SK-N-SH treated with all-trans-retinoic acid at 6 μM for 48 hours (cell line): Measurements from ENCODE around the gene USF2.

Experiments
- ATAC-seq: fragments of 200-7000 bp; cut with Tn5 transposase; 3 replicates; pipeline ENCODE4 v1.9.1; 2020; ENCODE audit warnings: mild to moderate bottlenecking, moderate library complexity
- ARNTL ChIP-seq: fragments of 450-650 bp; formaldehyde crosslinking; IDR thresholded peaks from 2 replicates; pipeline ENCODE4 v1.5.0; 2020; ENCODE audit warnings: low read depth, mild to moderate bottlenecking, moderate library complexity, borderline replicate concordance
- BACH2 ChIP-seq: fragments of 250-450 bp; sonication (Bioruptor Pico); IDR thresholded peaks from 2 replicates; pipeline ENCODE4 v1.9.0; 2021; ENCODE audit warnings: mild to moderate bottlenecking, borderline replicate concordance
- CSDC2 ChIP-seq: fragments of 250-450 bp; sonication (Bioruptor Pico); IDR thresholded peaks from 2 replicates; pipeline ENCODE4 v1.5.0; 2020; ENCODE audit warnings: mild to moderate bottlenecking, moderate library complexity
- CSRNP3 ChIP-seq: fragments of 250-450 bp; sonication (Bioruptor Pico); IDR thresholded peaks from 2 replicates; pipeline ENCODE4 v1.5.1; 2021; ENCODE audit warnings: mild to moderate bottlenecking, moderate library complexity
- ESRRG ChIP-seq: fragments of 250-450 bp; sonication (Bioruptor Pico); IDR thresholded peaks from 2 replicates; pipeline ENCODE4 v1.6.1; 2021; ENCODE audit warnings: mild to moderate bottlenecking
- GLIS3 ChIP-seq: fragments of 250-450 bp; sonication (Bioruptor Pico); IDR thresholded peaks from 2 replicates; pipeline ENCODE4 v1.5.0; 2020; ENCODE audit warnings: mild to moderate bottlenecking, moderate library complexity
- ISL1 ChIP-seq: fragments of 250-450 bp; sonication (Bioruptor Pico); IDR thresholded peaks from 2 replicates; pipeline ENCODE4 v2.1.2; 2022; ENCODE audit warnings: mild to moderate bottlenecking, moderate library complexity
- OSR1 ChIP-seq: fragments of 250-450 bp; sonication (Bioruptor Pico); IDR thresholded peaks from 2 replicates; pipeline ENCODE4 v1.8.0; 2022; ENCODE audit warnings: moderate library complexity, mild to moderate bottlenecking, inconsistent platforms
- PATZ1 ChIP-seq: fragments of 250-450 bp; sonication (Bioruptor Pico); IDR thresholded peaks from 2 replicates; pipeline ENCODE4 v1.8.0; 2020; ENCODE audit warnings: mild to moderate bottlenecking, moderate library complexity, borderline replicate concordance
- PPARA ChIP-seq: fragments of 250-450 bp; sonication (Bioruptor Pico); IDR thresholded peaks from 2 replicates; pipeline ENCODE4 v1.5.0; 2020; ENCODE audit warnings: mild to moderate bottlenecking, borderline replicate concordance
- SNAI2 ChIP-seq: fragments of 250-450 bp; sonication (Bioruptor Pico); IDR thresholded peaks from 2 replicates; pipeline ENCODE4 v1.5.0; 2020; ENCODE audit warnings: mild to moderate bottlenecking, moderate library complexity
- TCF4 ChIP-seq: fragments of 250-450 bp; sonication (Bioruptor Pico); IDR thresholded peaks from 2 replicates; pipeline ENCODE4 v1.8.0; 2021; ENCODE audit warnings: mild to moderate bottlenecking, moderate library complexity, borderline replicate concordance
- TOX ChIP-seq: fragments of 250-450 bp; sonication (Bioruptor Pico); IDR thresholded peaks from 2 replicates; pipeline ENCODE4 v1.8.0; 2021; ENCODE audit warnings: mild to moderate bottlenecking, moderate library complexity, borderline replicate concordance
- TSHZ2 ChIP-seq: fragments of 250-450 bp; sonication (Bioruptor Pico); IDR thresholded peaks from 2 replicates; pipeline ENCODE4 v1.5.0; 2020; ENCODE audit warnings: mild to moderate bottlenecking, moderate library complexity
- ZC3H10 ChIP-seq: fragments of 250-450 bp; sonication (Bioruptor Pico); IDR thresholded peaks from 2 replicates; pipeline ENCODE4 v1.5.1; 2021; ENCODE audit warnings: mild to moderate bottlenecking, moderate library complexity
- ZFP3 ChIP-seq: fragments of 250-450 bp; sonication (Bioruptor Pico); IDR thresholded peaks from 2 replicates; pipeline ENCODE4 v1.5.0; 2020; ENCODE audit warnings: mild to moderate bottlenecking, moderate library complexity
- ZNF565 ChIP-seq: fragments of 450-650 bp; formaldehyde crosslinking; conservative IDR thresholded peaks from 2 replicates; pipeline ENCODE4 v1.5.0; 2020; ENCODE audit warnings: low read depth, mild to moderate bottlenecking, moderate library complexity
- ZNF70 ChIP-seq: fragments of 450-650 bp; formaldehyde crosslinking; IDR thresholded peaks from 2 replicates; pipeline ENCODE4 v1.5.0; 2020; ENCODE audit warnings: mild to moderate bottlenecking, moderate library complexity
- ZNF8 ChIP-seq: fragments of 450-650 bp; formaldehyde crosslinking; IDR thresholded peaks from 2 replicates; pipeline ENCODE4 v1.5.0; 2020; ENCODE audit warnings: mild to moderate bottlenecking, moderate library complexity

USF2 gene

GRCh38 chr19:35272954-35273649 is 4.3 kb downstream of the USF2 start:
- ATAC-seq: no peak
- TF ChIP-seq CSRNP3 (no peak), ISL1 (CRISPR knock-in tag) (no peak), BACH2 (CRISPR knock-in tag) (no peak), ZNF565 (CRISPR knock-in tag) (no peak), ESRRG (CRISPR knock-in tag) (no peak)

- TF ChIP-seq TSHZ2 (CRISPR knock-in tag): no peak
- TF ChIP-seq ZFP3: no peak
- TF ChIP-seq PPARA (CRISPR knock-in tag): no peak
- TF ChIP-seq ARNTL (CRISPR knock-in tag): no peak
- no peak for TF ChIP-seq ISL1 (CRISPR knock-in tag)
- TF ChIP-seq ZNF8 (CRISPR knock-in tag): no peak
- no peak for TF ChIP-seq TOX (CRISPR knock-in tag)
- TF ChIP-seq ZC3H10: no peak
- TF ChIP-seq TCF4 (CRISPR knock-in tag): no peak
- no peak for TF ChIP-seq OSR1
- no peak for TF ChIP-seq GLIS3
- TF ChIP-seq ZNF565 (CRISPR knock-in tag): no peak
- no peak for TF ChIP-seq PATZ1 (CRISPR knock-in tag)
- no peak for TF ChIP-seq ZNF70 (CRISPR knock-in tag)
- no peak for TF ChIP-seq CSRNP3
- TF ChIP-seq, all 23 proteins: peak for 0
- ATAC-seq: no peak
Observed at GRCh38 chr19:35273686-35274259, 5.0 kb downstream of the USF2 start.

- no peak for ATAC-seq
- TF ChIP-seq TSHZ2 (CRISPR knock-in tag) (no peak), ZNF70 (CRISPR knock-in tag) (no peak), SNAI2 (no peak), GLIS3 (no peak), PPARA (CRISPR knock-in tag) (no peak), CSRNP3 (no peak), ISL1 (CRISPR knock-in tag) (no peak), CSDC2 (CRISPR knock-in tag) (no peak), ESRRG (CRISPR knock-in tag) (no peak)
Observed at GRCh38 chr19:35274323-35274722, 5.6 kb downstream of the USF2 start.
